Stimulated activated CD8-positive, alpha-beta memory T cell treated with anti-CD3 and anti-CD28 coated beads, Interleukin-7, amount 100 ng/mL, for 48 hours (primary cell): ENCODE measurements around the gene CRABP1.

Source experiments
- DNase-seq, 2 donors: peaks; one replicate each; pipeline ENCODE4 v3.0.0-alpha.2; 2020; ENCODE audit warnings: low read depth in 1 of 2; ENCODE audit errors: extremely low read depth in 1 of 2

Gene CRABP1

GRCh38 chr15:78397382-78397781 lies 57.2 kb downstream of the CRABP1 start:
- no peak for DNase-seq
